IMR-90 (cell line): ENCODE data around the gene AGAP9. TPM values are rescaled to one million over a fixed set of nuclear protein-coding genes. Genes with fewer than 3 reads are reported as not detected.

Source experiments
- ATAC-seq: fragments of 200-7000 bp; cut with Tn5 transposase; 2 replicates; pipeline ENCODE4 v1.9.1; 2020; ENCODE audit warnings: low read depth, mild to moderate bottlenecking, moderate library complexity
- BruUV-seq: library from RNA; stranded (reverse); fragments of 400-500 nt; replicated peaks from 2 replicates; lab custom pipeline; 2021; lab: Mats Ljungman, UMichigan
- CTCF ChIA-PET: fragments of 300-600 bp; formaldehyde crosslinking; extraction: SDS; loops from one replicate; lab custom pipeline; 2021; ENCODE audit warnings: antibody characterized with exemption; lab: Yijun Ruan, JAX
- POLR2A ChIA-PET: fragments of 300-600 bp; sonication (Branson Sonifier 250); formaldehyde crosslinking; loops from one replicate; lab custom pipeline; 2022; ENCODE audit warnings: antibody characterized with exemption; ENCODE audit not compliant: unreplicated experiment; lab: Charles Lee
- DNase-seq: peaks from one replicate; pipeline ENCODE4 v3.0.0; 2013
- H2AFZ ChIP-seq: replicated peaks from 2 replicates; pipeline ENCODE3; 2013; ENCODE audit warnings: low read length, mild to moderate bottlenecking; ENCODE audit not compliant: poor library complexity
- H2AK5ac ChIP-seq: 2 replicates; pipeline ENCODE4 v1.6.1; 2013; ENCODE audit warnings: low read depth, low read length, inconsistent platforms
- H2AK9ac ChIP-seq: replicated peaks from 2 replicates; pipeline ENCODE3; 2013; ENCODE audit warnings: mild to moderate bottlenecking, low read depth, low read length, moderate library complexity; ENCODE audit not compliant: poor library complexity
- H2BK120ac ChIP-seq: 2 replicates; pipeline ENCODE4 v1.6.1; 2013; ENCODE audit warnings: low read depth, low read length, inconsistent platforms
- H2BK15ac ChIP-seq: 3 replicates; pipeline ENCODE4 v1.6.1; 2013; ENCODE audit warnings: low read depth, low read length, inconsistent platforms
- H2BK20ac ChIP-seq: 2 replicates; pipeline ENCODE4 v1.6.1; 2013; ENCODE audit warnings: low read depth, mild to moderate bottlenecking, inconsistent platforms, low read length, moderate library complexity
- H2BK5ac ChIP-seq: 2 replicates; pipeline ENCODE4 v1.6.1; 2013; ENCODE audit warnings: mild to moderate bottlenecking, low read depth, low read length, inconsistent platforms; ENCODE audit not compliant: poor library complexity, severe bottlenecking
- H3K14ac ChIP-seq: replicated peaks from 2 replicates; pipeline ENCODE4 v1.6.1; 2013; ENCODE audit warnings: low read depth, low read length, inconsistent platforms
- H3K18ac ChIP-seq: 2 replicates; pipeline ENCODE4 v1.6.1; 2013; ENCODE audit warnings: low read depth, low read length, control low read depth
- H3K23ac ChIP-seq: 2 replicates; pipeline ENCODE4 v1.6.1; 2013; ENCODE audit warnings: low read depth, low read length, inconsistent platforms
- H3K27ac ChIP-seq: 2 replicates; pipeline ENCODE4 v1.5.1; 2013; ENCODE audit warnings: mild to moderate bottlenecking, control low read depth, low read length; ENCODE audit not compliant: insufficient read depth
- H3K27me3 ChIP-seq: 2 replicates; pipeline ENCODE4 v1.6.1; 2013; ENCODE audit warnings: low read length; ENCODE audit not compliant: control insufficient read depth, insufficient read depth
- H3K36me3 ChIP-seq: 2 replicates; pipeline ENCODE4 v1.6.1; 2013; ENCODE audit warnings: low read length, mixed read lengths; ENCODE audit not compliant: control insufficient read depth, insufficient read depth
- H3K4ac ChIP-seq: 2 replicates; pipeline ENCODE4 v1.6.1; 2013; ENCODE audit warnings: low read depth, low read length, inconsistent platforms
- H3K4me1 ChIP-seq: 2 replicates; pipeline ENCODE4 v1.6.1; 2013; ENCODE audit warnings: low read length, mixed read lengths; ENCODE audit not compliant: control insufficient read depth, insufficient read depth
- H3K4me2 ChIP-seq: 2 replicates; pipeline ENCODE4 v1.6.1; 2013; ENCODE audit warnings: low read depth, mild to moderate bottlenecking, control low read depth, low read length, moderate library complexity
- H3K4me3 ChIP-seq: 2 replicates; pipeline ENCODE4 v1.5.1; 2013; ENCODE audit warnings: low read depth, mild to moderate bottlenecking, control low read depth, low read length, moderate library complexity; ENCODE audit not compliant: insufficient read depth
- H3K56ac ChIP-seq: 2 replicates; pipeline ENCODE4 v1.6.1; 2013; ENCODE audit warnings: low read length, inconsistent platforms; ENCODE audit not compliant: insufficient read depth; ENCODE audit errors: extremely low read depth
- H3K79me1 ChIP-seq, 2 experiments: 2 replicates each; pipeline ENCODE4 v1.6.1; 2013; ENCODE audit warnings: low read length in 2 of 2, inconsistent platforms in 1 of 2, low read depth in 1 of 2
- H3K9ac ChIP-seq: 2 replicates; pipeline ENCODE4 v1.6.1; 2013; ENCODE audit warnings: low read depth, low read length, control low read depth
- H3K9me1 ChIP-seq: 2 replicates; pipeline ENCODE4 v1.6.1; 2013; ENCODE audit warnings: low read length, inconsistent platforms; ENCODE audit not compliant: insufficient read depth
- H3K9me3 ChIP-seq: 2 replicates; pipeline ENCODE4 v1.6.1; 2013; ENCODE audit warnings: low read length; ENCODE audit not compliant: control insufficient read depth, insufficient read depth
- H4K20me1 ChIP-seq: 2 replicates; pipeline ENCODE4 v1.6.1; 2013; ENCODE audit warnings: low read length, inconsistent platforms; ENCODE audit not compliant: insufficient read depth
- H4K5ac ChIP-seq: 2 replicates; pipeline ENCODE4 v1.6.1; 2013; ENCODE audit warnings: mild to moderate bottlenecking, low read depth, low read length, control low read depth
- H4K8ac ChIP-seq, 2 experiments: 2 replicates each; pipeline ENCODE4 v1.6.1; 2013; ENCODE audit warnings: low read depth in 2 of 2, low read length in 2 of 2, control low read depth in 1 of 2, inconsistent platforms in 1 of 2
- H4K91ac ChIP-seq: 2 replicates; pipeline ENCODE4 v1.6.1; 2013; ENCODE audit warnings: low read depth, low read length, inconsistent platforms; ENCODE audit not compliant: insufficient read depth
- CEBPB ChIP-seq: IDR thresholded peaks from 2 replicates; pipeline ENCODE4 v1.6.1; 2012; ENCODE audit warnings: low read depth, low read length, improper control_type of control experiment
- CHD1 ChIP-seq: IDR thresholded peaks from 2 replicates; pipeline ENCODE4 v1.6.1; 2012; ENCODE audit warnings: low read depth, low read length, improper control_type of control experiment
- CTCF ChIP-seq: conservative IDR thresholded peaks from 2 replicates; pipeline ENCODE4 v1.5.1; 2012; ENCODE audit warnings: mild to moderate bottlenecking, low read depth, low read length, improper control_type of control experiment
- FOS ChIP-seq: fragments of 150-350 bp; IDR thresholded peaks from 2 replicates; pipeline ENCODE4 v1.6.1; 2016; ENCODE audit warnings: low read depth, low read length
- MAFK ChIP-seq: IDR thresholded peaks from 2 replicates; pipeline ENCODE4 v1.6.1; 2012; ENCODE audit warnings: low read depth, low read length, improper control_type of control experiment
- MXI1 ChIP-seq: IDR thresholded peaks from 2 replicates; pipeline ENCODE4 v1.6.1; 2012; ENCODE audit warnings: low read depth, mild to moderate bottlenecking, low read length, moderate library complexity, borderline replicate concordance
- NFE2L2 ChIP-seq: fragments of 150-350 bp; IDR thresholded peaks from 2 replicates; pipeline ENCODE4 v1.6.1; 2016; ENCODE audit warnings: low read depth, mild to moderate bottlenecking, low read length
- POLR2A ChIP-seq: IDR thresholded peaks from 2 replicates; pipeline ENCODE4 v1.6.1; 2012; ENCODE audit warnings: mild to moderate bottlenecking, low read depth, low read length
- RAD21 ChIP-seq: IDR thresholded peaks from 2 replicates; pipeline ENCODE4 v1.6.1; 2012; ENCODE audit warnings: low read length, improper control_type of control experiment
- RCOR1 ChIP-seq: IDR thresholded peaks from 2 replicates; pipeline ENCODE4 v1.6.1; 2012; ENCODE audit warnings: mild to moderate bottlenecking, low read length, improper control_type of control experiment; ENCODE audit not compliant: insufficient replicate concordance
- RFX5 ChIP-seq: IDR thresholded peaks from 2 replicates; pipeline ENCODE4 v1.8.0; 2012; ENCODE audit warnings: low read depth, mild to moderate bottlenecking, low read length, moderate library complexity
- SMC3 ChIP-seq: fragments of 150-350 bp; IDR thresholded peaks from 2 replicates; pipeline ENCODE4 v1.6.1; 2016; ENCODE audit warnings: low read depth, mild to moderate bottlenecking, antibody characterized with exemption, low read length, moderate library complexity
- USF2 ChIP-seq: fragments of 150-350 bp; IDR thresholded peaks from 2 replicates; pipeline ENCODE4 v1.6.1; 2017; ENCODE audit warnings: mild to moderate bottlenecking, antibody characterized with exemption, low read length, low read depth
- WGBS, 2 experiments: methylation state at CpG; one replicate each; pipeline versions ENCODE4 v1.1.5 to v1.1.7; 2013; ENCODE audit warnings: missing lambda C conversion rate in 2 of 2; ENCODE audit not compliant: insufficient read length in 1 of 2; ENCODE audit errors: extremely low coverage in 2 of 2; 5-methylcytosine and 5-hydroxymethylcytosine counted together
- dilution Hi-C: fragments of 300-500 bp; cut with HindIII; formaldehyde crosslinking; loops from one replicate; pipeline ENCODE4 v1.14.3; 2018; ENCODE audit warnings: low sequenced_read_pairs; ENCODE audit not compliant: unreplicated experiment
- in situ Hi-C: fragments of 300-500 bp; cut with MboI; formaldehyde crosslinking; loops from 3 replicates; pipeline ENCODE4 v1.14.3; 2019; ENCODE audit warnings: low sequenced_read_pairs, inconsistent platforms, mixed read lengths
- intact Hi-C: fragments of 100-400 bp; cut with micrococcal nuclease; formaldehyde crosslinking; loops from 2 replicates; pipeline ENCODE4 v1.10.0; 2022
- polyA plus RNA-seq, 3 experiments: library from polyadenylated mRNA; depleted of rRNA; stranded (reverse); fragments of >200 nt; gene quantifications; 2 replicates each; pipeline ENCODE4 v1.2.3, GENCODE V29; 2012; ENCODE audit warnings: low replicate concordance in 1 of 3
- total RNA-seq: library from RNA; depleted of rRNA; stranded (reverse); fragments of >200 nt; gene quantifications from 2 replicates; pipeline ENCODE4 v1.2.3, GENCODE V29; 2012

The AGAP9 gene
- total and polyA plus RNA-seq, 2 of the 4 experiments (the other 2 are of a cell fraction), result 3.2 to 11.2 TPM

- TF ChIP-seq FOS, result no peak
Observed at GRCh38 chr10:47453141-47454007, 70.1 kb downstream of the AGAP9 start (continued).

- H2BK20ac ChIP-seq, result no peak overlapping the region
- no peak overlapping the region for H2AK5ac ChIP-seq
- peaks cover 17% of the 10 kb centered on the region for H3K9me1 ChIP-seq
- H2AK9ac ChIP-seq, result no peak overlapping the region
- H3K9me3 ChIP-seq, result no peaks in the 10 kb centered on the region
- peaks cover 26% of the 10 kb centered on the region; the same call in 1 of the 2 replicates for H3K27me3 ChIP-seq
- H4K20me1 ChIP-seq, result no peaks in the 10 kb centered on the region
- H4K5ac ChIP-seq, result no peak overlapping the region
- H2BK15ac ChIP-seq, result no peak overlapping the region
- H2BK120ac ChIP-seq, result no peak overlapping the region
- ChIA-PET CTCF (no interaction called here), POLR2A (no interaction called here)
- in situ Hi-C loops, result no loop called here
- no peaks in the 10 kb centered on the region for H3K36me3 ChIP-seq
- no peak overlapping the region for H3K4ac ChIP-seq
- dilution Hi-C loops, result no loop called here
- ATAC-seq (no peak), DNase-seq (no peak)
- no peak overlapping the region for H3K27ac ChIP-seq
- no peak overlapping the region for H3K23ac ChIP-seq
- no peak overlapping the region for H4K91ac ChIP-seq
- no peaks in the 10 kb centered on the region for H3K79me1 ChIP-seq
- peaks cover 8% of the 10 kb centered on the region; the same call in 1 of the 2 replicates for H3K4me1 ChIP-seq
- H4K8ac ChIP-seq, result no peak overlapping the region
- intact Hi-C loops, result no loop called here
- no peak overlapping the region for H3K18ac ChIP-seq
- H3K9ac ChIP-seq, result no peak overlapping the region
- no peak overlapping the region for H3K4me3 ChIP-seq
- no peak overlapping the region for H3K56ac ChIP-seq
- WGBS, 2 experiments, result 53% methylated on average over 3 of the region's 11 CpGs; no CpG with 5 or more reads in 1 of the 2 experiments
- no peak overlapping the region for H3K14ac ChIP-seq
- BruUV-seq, result no TSS peak
- no peak overlapping the region for H2BK5ac ChIP-seq
- H2AFZ ChIP-seq, result no peak overlapping the region
- H3K4me2 ChIP-seq, result no peak overlapping the region
- TF ChIP-seq SMC3 (no peak), RAD21 (no peak), CHD1 (no peak), USF2 (no peak), MXI1 (no peak), NFE2L2 (no peak), CTCF (no peak), RFX5 (no peak), POLR2A (no peak), RCOR1 (no peak), MAFK (no peak), CEBPB (no peak)
Observed at GRCh38 chr10:47452495-47453140, 70.8 kb downstream of the AGAP9 start.
